HepG2 (cell line): ENCODE results near the gene NEDD4L. TPM values are rescaled to one million over a fixed set of nuclear protein-coding genes. Genes with fewer than 3 reads are reported as not detected.

Source experiments
- ARID4A ChIP-seq: sonication (generic); formaldehyde crosslinking; IDR thresholded peaks from 2 replicates; pipeline ENCODE4 v1.5.0; 2020; ENCODE audit warnings: mild to moderate bottlenecking, missing genetic modification reagents, borderline replicate concordance
- FOXK1 ChIP-seq: sonication (generic); formaldehyde crosslinking; IDR thresholded peaks from 2 replicates; pipeline ENCODE4 v1.4.0; 2020; ENCODE audit warnings: low read depth, missing genetic modification reagents, borderline replicate concordance
- GATAD2A ChIP-seq: IDR thresholded peaks from 2 replicates; pipeline ENCODE4 v1.6.1; 2016
- GPBP1L1 ChIP-seq: sonication (generic); formaldehyde crosslinking; IDR thresholded peaks from 2 replicates; pipeline ENCODE4 v1.5.0; 2020; ENCODE audit warnings: mild to moderate bottlenecking, missing genetic modification reagents
- HDAC2 ChIP-seq: sonication (generic); formaldehyde crosslinking; IDR thresholded peaks from 2 replicates; pipeline ENCODE4 v1.4.0; 2020; ENCODE audit warnings: missing genetic modification reagents
- RFX1 ChIP-seq: fragments of 450-650 bp; IDR thresholded peaks from 2 replicates; pipeline ENCODE4 v1.6.1; 2017
- SPEN ChIP-seq: sonication (generic); formaldehyde crosslinking; IDR thresholded peaks from 2 replicates; pipeline ENCODE4 v1.5.1; 2020; ENCODE audit warnings: low read depth, mild to moderate bottlenecking, missing genetic modification reagents
- XBP1 ChIP-seq: sonication (generic); formaldehyde crosslinking; IDR thresholded peaks from 2 replicates; pipeline ENCODE4 v1.5.0; 2020; ENCODE audit warnings: missing genetic modification reagents
- ZBTB26 ChIP-seq: IDR thresholded peaks from 2 replicates; pipeline ENCODE4 v1.6.1; 2016; ENCODE audit warnings: missing compliant biosample characterization, missing genetic modification reagents, borderline replicate concordance
- ZNF251 ChIP-seq: sonication (generic); formaldehyde crosslinking; IDR thresholded peaks from 2 replicates; pipeline ENCODE4 v1.9.0; 2021; ENCODE audit warnings: mild to moderate bottlenecking, missing genetic modification reagents
- ZNF431 ChIP-seq: sonication (generic); formaldehyde crosslinking; IDR thresholded peaks from 2 replicates; pipeline ENCODE4 v1.9.0; 2022; ENCODE audit warnings: missing genetic modification reagents, low read depth, mild to moderate bottlenecking, borderline replicate concordance
- ZNF501 ChIP-seq: sonication (generic); formaldehyde crosslinking; IDR thresholded peaks from 2 replicates; pipeline ENCODE4 v1.5.1; 2020; ENCODE audit warnings: mild to moderate bottlenecking, moderate library complexity, missing genetic modification reagents
- ZNF562 ChIP-seq: sonication (generic); formaldehyde crosslinking; IDR thresholded peaks from 2 replicates; pipeline ENCODE4 v1.8.0; 2022; ENCODE audit warnings: missing genetic modification reagents, borderline replicate concordance
- ZNF709 ChIP-seq: sonication (generic); formaldehyde crosslinking; IDR thresholded peaks from 2 replicates; pipeline ENCODE4 v1.5.0; 2020; ENCODE audit warnings: mild to moderate bottlenecking, missing genetic modification reagents
- ZNF720 ChIP-seq: sonication (generic); formaldehyde crosslinking; IDR thresholded peaks from 2 replicates; pipeline ENCODE4 v1.4.0; 2020; ENCODE audit warnings: missing genetic modification reagents
- polyA plus RNA-seq, 8 experiments: library from polyadenylated mRNA; depleted of rRNA in 3 of 8; stranded (reverse) in 7 of 8; unstranded in 1 of 8; fragments of >200 nt; fragmentation: Illumina TruSeq in 4 of 8; extraction: Trizol in 4 of 8; gene quantifications; 2 replicates each; pipeline versions ENCODE4 v1.2.1 to v1.2.3, GENCODE V29; 2011 to 2016; ENCODE audit warnings: low read depth in 4 of 8, missing spikeins in 1 of 8, mixed read lengths in 1 of 8; ENCODE audit not compliant: insufficient read depth in 1 of 8
- total RNA-seq, 5 experiments: library from RNA; depleted of rRNA; stranded (reverse); fragments of >200 nt; fragmentation: Illumina TruSeq; extraction: Trizol; gene quantifications; 2 replicates each; pipeline ENCODE4 v1.2.3, GENCODE V29; 2016; ENCODE audit warnings: low read depth in 1 of 5
- TF ChIP-seq, protein P1 (sequence below): sonication (generic); formaldehyde crosslinking; IDR thresholded peaks from 2 replicates; pipeline ENCODE4 v1.4.0; 2020; ENCODE audit warnings: missing genetic modification reagents, borderline replicate concordance
- TF ChIP-seq, protein P2 (sequence below): sonication (generic); formaldehyde crosslinking; conservative IDR thresholded peaks from 2 replicates; pipeline ENCODE4 v1.4.0; 2020; ENCODE audit warnings: missing genetic modification reagents

The NEDD4L gene
- total and polyA plus RNA-seq, 2 of the 13 experiments (the other 11 are each of a cell fraction or from before 2014, with no cell fraction given) = 168 to 390 TPM

- no peak for TF ChIP-seq GPBP1L1 (CRISPR knock-in tag)
- no peak for TF ChIP-seq SPEN (CRISPR knock-in tag)
- no peak for TF ChIP-seq FOXK1
- TF ChIP-seq ZNF431 (CRISPR knock-in tag) = no peak
- no peak for TF ChIP-seq ZNF562
- TF ChIP-seq ARID4A (CRISPR knock-in tag) = peak; percentile 12; the same call in 1 of the 2 replicates
- no peak for TF ChIP-seq ZNF709 (CRISPR knock-in tag)
- no peak for TF ChIP-seq ZNF501 (CRISPR knock-in tag)
- TF ChIP-seq RFX1 = no peak
- TF ChIP-seq ZNF251 (CRISPR knock-in tag) = no peak
- TF ChIP-seq, protein P1, sequence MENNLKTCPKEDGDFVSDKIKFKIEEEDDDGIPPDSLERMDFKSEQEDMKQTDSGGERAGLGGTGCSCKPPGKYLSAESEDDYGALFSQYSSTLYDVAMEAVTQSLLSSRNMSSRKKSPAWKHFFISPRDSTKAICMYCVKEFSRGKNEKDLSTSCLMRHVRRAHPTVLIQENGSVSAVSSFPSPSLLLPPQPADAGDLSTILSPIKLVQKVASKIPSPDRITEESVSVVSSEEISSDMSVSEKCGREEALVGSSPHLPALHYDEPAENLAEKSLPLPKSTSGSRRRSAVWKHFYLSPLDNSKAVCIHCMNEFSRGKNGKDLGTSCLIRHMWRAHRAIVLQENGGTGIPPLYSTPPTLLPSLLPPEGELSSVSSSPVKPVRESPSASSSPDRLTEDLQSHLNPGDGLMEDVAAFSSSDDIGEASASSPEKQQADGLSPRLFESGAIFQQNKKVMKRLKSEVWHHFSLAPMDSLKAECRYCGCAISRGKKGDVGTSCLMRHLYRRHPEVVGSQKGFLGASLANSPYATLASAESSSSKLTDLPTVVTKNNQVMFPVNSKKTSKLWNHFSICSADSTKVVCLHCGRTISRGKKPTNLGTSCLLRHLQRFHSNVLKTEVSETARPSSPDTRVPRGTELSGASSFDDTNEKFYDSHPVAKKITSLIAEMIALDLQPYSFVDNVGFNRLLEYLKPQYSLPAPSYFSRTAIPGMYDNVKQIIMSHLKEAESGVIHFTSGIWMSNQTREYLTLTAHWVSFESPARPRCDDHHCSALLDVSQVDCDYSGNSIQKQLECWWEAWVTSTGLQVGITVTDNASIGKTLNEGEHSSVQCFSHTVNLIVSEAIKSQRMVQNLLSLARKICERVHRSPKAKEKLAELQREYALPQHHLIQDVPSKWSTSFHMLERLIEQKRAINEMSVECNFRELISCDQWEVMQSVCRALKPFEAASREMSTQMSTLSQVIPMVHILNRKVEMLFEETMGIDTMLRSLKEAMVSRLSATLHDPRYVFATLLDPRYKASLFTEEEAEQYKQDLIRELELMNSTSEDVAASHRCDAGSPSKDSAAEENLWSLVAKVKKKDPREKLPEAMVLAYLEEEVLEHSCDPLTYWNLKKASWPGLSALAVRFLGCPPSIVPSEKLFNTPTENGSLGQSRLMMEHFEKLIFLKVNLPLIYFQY (CRISPR knock-in tag) = no peak
- TF ChIP-seq ZBTB26 (CRISPR knock-in tag) = no peak
- TF ChIP-seq, protein P2, sequence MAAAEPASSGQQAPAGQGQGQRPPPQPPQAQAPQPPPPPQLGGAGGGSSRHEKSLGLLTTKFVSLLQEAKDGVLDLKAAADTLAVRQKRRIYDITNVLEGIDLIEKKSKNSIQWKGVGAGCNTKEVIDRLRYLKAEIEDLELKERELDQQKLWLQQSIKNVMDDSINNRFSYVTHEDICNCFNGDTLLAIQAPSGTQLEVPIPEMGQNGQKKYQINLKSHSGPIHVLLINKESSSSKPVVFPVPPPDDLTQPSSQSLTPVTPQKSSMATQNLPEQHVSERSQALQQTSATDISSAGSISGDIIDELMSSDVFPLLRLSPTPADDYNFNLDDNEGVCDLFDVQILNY (CRISPR knock-in tag) = no peak
- TF ChIP-seq GATAD2A = 0 out of 2 replicates have a peak, but pooled peaks have one; percentile 25
- no peak for TF ChIP-seq XBP1
- 0 out of 2 replicates have a peak, but pooled peaks have one; percentile 13 for TF ChIP-seq HDAC2
- no peak for TF ChIP-seq ZNF720 (CRISPR knock-in tag)
Observed at GRCh38 chr18:58046794-58047555, 2.9 kb downstream of the NEDD4L start (continued).
